ENCODE data around the gene LHFPL6. TPM values are rescaled to one million over a fixed set of nuclear protein-coding genes. Genes with fewer than 3 reads are reported as not detected.

LHFPL6 gene
- total RNA-seq, 2 experiments from 2014 or later = 0.60 to 0.74 TPM

DNA sequence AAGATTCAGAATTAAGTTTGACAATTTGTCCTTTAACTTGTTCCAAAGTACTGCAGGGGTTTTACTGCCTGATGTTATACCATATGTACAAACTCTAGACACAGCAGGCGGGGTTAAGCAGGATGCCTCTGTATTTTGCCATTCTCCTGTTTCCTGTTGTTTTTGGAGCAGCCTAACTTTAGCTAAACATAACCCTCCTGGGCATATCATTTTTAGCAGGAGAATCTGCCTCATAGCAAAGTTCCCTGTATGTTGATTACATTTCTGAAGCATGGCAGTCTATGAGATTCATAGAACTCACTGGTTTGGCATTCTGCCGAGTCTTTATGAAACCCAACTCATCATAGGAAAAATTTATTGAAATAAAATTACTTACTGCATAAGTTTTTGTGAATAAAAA, 5.2 kb downstream of the LHFPL6 start:
- H3K36me3 Mint-ChIP-seq (ENCODE audit: low read depth) = no peaks in the 10 kb centered on the region
- ChIA-PET POLR2A (no interaction called here), CTCF (interaction anchor here (0.6 to 1.8 kb wide), 2 partner anchors 14 to 102 kb away, joined by 3 to 10 read pairs; no protein-coding TSS in a partner anchor)
- peaks cover 3% of the 10 kb centered on the region for H3K4me1 Mint-ChIP-seq (ENCODE audit: low read depth)
- H3K4me3 Mint-ChIP-seq = no peak overlapping the region
- ATAC-seq = no peak
- intact Hi-C loops (cut with micrococcal nuclease) = no loop called here
- H3K27ac Mint-ChIP-seq = no peak overlapping the region
- TF ChIP-seq, protein P1, sequence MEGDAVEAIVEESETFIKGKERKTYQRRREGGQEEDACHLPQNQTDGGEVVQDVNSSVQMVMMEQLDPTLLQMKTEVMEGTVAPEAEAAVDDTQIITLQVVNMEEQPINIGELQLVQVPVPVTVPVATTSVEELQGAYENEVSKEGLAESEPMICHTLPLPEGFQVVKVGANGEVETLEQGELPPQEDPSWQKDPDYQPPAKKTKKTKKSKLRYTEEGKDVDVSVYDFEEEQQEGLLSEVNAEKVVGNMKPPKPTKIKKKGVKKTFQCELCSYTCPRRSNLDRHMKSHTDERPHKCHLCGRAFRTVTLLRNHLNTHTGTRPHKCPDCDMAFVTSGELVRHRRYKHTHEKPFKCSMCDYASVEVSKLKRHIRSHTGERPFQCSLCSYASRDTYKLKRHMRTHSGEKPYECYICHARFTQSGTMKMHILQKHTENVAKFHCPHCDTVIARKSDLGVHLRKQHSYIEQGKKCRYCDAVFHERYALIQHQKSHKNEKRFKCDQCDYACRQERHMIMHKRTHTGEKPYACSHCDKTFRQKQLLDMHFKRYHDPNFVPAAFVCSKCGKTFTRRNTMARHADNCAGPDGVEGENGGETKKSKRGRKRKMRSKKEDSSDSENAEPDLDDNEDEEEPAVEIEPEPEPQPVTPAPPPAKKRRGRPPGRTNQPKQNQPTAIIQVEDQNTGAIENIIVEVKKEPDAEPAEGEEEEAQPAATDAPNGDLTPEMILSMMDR (IDR thresholded peaks at IDR 0.05) = no peak
- no peak for DNase-seq
- peaks cover 32% of the 10 kb centered on the region for H3K27me3 Mint-ChIP-seq
- no peaks in the 10 kb centered on the region for H3K9me3 Mint-ChIP-seq

GRCh38 chr13:39596685-39597084, 6.3 kb downstream of the LHFPL6 start:
- DNase-seq (no peak), ATAC-seq (no peak)
- H3K27ac Mint-ChIP-seq = no peak overlapping the region
- no peaks in the 10 kb centered on the region for H3K9me3 Mint-ChIP-seq
- TF ChIP-seq, protein P1 (IDR thresholded peaks at IDR 0.05) = no peak
- intact Hi-C loops (cut with micrococcal nuclease) = no loop called here
- H3K27me3 Mint-ChIP-seq = peaks cover 26% of the 10 kb centered on the region
- H3K4me3 Mint-ChIP-seq = no peak overlapping the region
- no peaks in the 10 kb centered on the region for H3K36me3 Mint-ChIP-seq (ENCODE audit: low read depth)
- H3K4me1 Mint-ChIP-seq (ENCODE audit: low read depth) = no peaks in the 10 kb centered on the region
- ChIA-PET POLR2A (no interaction called here), CTCF (no interaction called here)

GRCh38 chr13:39596176-39596575, 6.8 kb downstream of the LHFPL6 start:
- intact Hi-C loops (cut with micrococcal nuclease) = no loop called here
- Mint-ChIP-seq H3K36me3 (ENCODE audit: low read depth) (no peaks in the 10 kb centered on the region), H3K4me1 (ENCODE audit: low read depth) (no peaks in the 10 kb centered on the region), H3K9me3 (no peaks in the 10 kb centered on the region), H3K27ac (no peak overlapping the region), H3K27me3 (peaks cover 21% of the 10 kb centered on the region), H3K4me3 (no peak overlapping the region)
- DNase-seq (no peak), ATAC-seq (no peak)
- ChIA-PET CTCF (interaction anchor here (1.7 kb wide), 1 partner anchor 16 kb away, joined by 8 read pairs; no protein-coding TSS in a partner anchor), POLR2A (no interaction called here)
- TF ChIP-seq, protein P1 (IDR thresholded peaks at IDR 0.05) = no peak

- H3K4me3 Mint-ChIP-seq = no peak overlapping the region
- TF ChIP-seq, protein P1 (IDR thresholded peaks at IDR 0.05) = no peak
- H3K4me1 Mint-ChIP-seq (ENCODE audit: low read depth) = no peaks in the 10 kb centered on the region
- CTCF ChIA-PET = interaction anchor here (1.6 kb wide), 1 partner anchor 26 kb away, joined by 3 read pairs; no protein-coding TSS in a partner anchor
- intact Hi-C loops (cut with micrococcal nuclease) = no loop called here
- DNase-seq = no peak
- no peak for ATAC-seq
- peaks cover 5% of the 10 kb centered on the region for H3K27me3 Mint-ChIP-seq
- no peaks in the 10 kb centered on the region for H3K36me3 Mint-ChIP-seq (ENCODE audit: low read depth)
- no peak overlapping the region for H3K27ac Mint-ChIP-seq
- POLR2A ChIA-PET = no interaction called here
- H3K9me3 Mint-ChIP-seq = no peaks in the 10 kb centered on the region
These were observed 12.4 kb downstream of the LHFPL6 start for GRCh38 chr13:39590466-39591036.

DNA sequence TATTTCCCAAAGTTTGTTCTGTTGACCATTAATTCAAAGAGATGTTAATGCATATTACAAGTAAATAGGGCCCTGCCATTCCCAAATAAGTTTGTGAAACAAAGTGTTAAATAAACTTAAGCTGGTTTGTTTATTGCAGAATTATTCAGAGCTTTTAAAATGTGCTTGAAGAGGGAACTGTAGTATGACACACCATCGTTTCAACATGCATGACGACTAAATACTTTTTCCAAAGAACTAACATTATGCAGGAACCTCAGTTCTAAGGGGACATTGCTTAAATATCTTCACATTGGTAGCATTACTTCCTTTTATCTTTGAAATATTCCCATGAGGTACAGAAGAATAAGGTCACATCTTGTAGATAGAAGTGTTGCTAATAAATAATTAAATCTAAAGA, 14.6 kb downstream of the LHFPL6 start:
- CTCF ChIA-PET = no interaction called here
- POLR2A ChIA-PET = no interaction called here
- H3K4me3 Mint-ChIP-seq = no peak overlapping the region
- ATAC-seq (no peak), DNase-seq (no peak)
- no peak overlapping the region for H3K27ac Mint-ChIP-seq
- no peaks in the 10 kb centered on the region for H3K4me1 Mint-ChIP-seq (ENCODE audit: low read depth)
- no peaks in the 10 kb centered on the region for H3K36me3 Mint-ChIP-seq (ENCODE audit: low read depth)
- intact Hi-C loops (cut with micrococcal nuclease) = no loop called here
- no peaks in the 10 kb centered on the region for H3K9me3 Mint-ChIP-seq
- H3K27me3 Mint-ChIP-seq = peaks cover 5% of the 10 kb centered on the region
- TF ChIP-seq, protein P1 (IDR thresholded peaks at IDR 0.05) = no peak

Data from activated CD8-positive, alpha-beta T cell treated with anti-CD3 and anti-CD28 coated beads for 36 hours (primary cell).